Measurements from ENCODE around the gene IRAK2.

Gene IRAK2

DNA sequence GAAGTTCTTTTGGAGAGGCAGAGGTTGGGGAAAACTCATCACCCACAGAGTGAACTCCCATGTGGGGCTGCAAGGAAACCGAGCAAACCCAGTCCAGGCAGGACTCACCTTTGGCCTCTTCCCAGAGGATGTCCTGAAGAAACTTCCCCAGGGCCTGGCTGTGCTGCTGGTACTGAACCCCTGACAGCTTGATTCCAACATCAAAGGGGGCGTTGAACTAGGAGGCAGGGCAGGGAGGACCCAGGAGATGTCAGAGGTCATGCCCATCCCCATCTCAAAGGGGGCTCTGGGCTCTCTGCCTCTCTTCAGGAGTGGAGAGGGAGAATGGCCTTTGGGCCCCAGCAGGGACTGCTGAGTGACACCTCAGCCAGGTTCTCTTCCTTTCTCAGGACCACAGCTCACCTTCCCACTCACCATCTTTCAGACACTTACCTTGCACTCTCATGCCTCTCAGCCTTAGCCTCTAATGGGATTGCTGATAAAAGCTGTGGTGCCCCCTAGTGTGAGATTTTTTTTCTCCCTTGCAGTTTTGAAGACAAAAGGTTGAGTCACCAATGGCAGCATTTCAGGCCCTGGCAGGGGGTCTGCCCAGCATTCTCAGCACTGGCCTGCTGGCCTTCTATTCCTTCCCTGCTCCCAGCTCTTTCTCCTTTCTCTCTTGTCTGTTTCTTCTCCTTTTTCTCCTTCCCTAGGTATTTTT is 122.0 kb downstream of the IRAK2 start:
- DNase-seq, result peak; percentile 78

DNA sequence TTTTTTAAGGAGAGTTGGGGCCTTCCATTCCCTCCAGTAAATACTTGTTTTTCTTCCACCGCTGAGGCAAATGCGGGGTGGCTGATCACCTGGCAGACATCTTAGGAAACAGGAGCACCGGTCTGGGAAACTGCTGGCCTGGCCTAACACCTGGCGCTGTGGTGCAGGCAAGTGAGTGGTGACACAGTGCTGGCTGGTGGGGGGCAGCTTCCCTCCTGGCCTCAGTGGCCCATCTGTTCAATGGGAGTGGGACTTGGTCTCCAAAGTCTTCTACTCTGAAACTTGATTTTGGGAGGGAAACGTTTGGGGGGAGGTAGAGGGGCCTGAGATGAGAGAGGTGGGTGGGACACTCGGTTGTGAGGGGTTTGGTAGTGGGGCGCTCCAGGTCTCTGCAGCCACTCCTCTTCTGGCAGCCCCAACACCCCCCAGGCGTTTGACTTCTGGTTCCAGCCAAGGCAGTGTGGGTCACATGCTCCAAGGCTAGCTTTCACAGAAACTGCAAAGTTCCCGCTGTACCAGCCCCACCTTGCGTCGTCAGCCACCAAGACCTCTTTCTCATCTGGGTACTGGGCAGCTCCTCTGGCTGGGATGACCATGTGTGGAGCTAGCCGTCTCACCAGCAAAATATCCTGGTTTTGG is 123.3 kb downstream of the IRAK2 start:
- DNase-seq, result no peak

DNA sequence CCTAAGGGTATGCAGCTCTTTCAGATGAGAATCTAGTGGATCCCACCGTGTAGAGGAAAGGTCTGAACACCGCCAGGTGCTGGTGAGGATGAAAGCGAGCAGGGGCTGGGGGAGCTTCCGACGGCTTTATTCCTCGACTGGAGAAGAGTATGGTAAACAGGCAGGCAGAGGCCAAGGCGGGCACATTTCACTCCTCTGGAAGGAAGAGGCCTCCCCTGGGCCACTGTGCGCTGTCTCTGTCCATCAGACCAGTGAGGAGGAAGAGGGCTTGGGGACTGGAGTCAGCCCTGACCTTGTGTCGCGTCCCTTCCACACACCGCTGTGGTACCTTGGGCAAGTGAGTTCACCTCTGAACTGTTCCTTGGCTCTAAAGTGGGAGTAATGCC is 123.8 kb downstream of the IRAK2 start:
- no peak for DNase-seq

DNA sequence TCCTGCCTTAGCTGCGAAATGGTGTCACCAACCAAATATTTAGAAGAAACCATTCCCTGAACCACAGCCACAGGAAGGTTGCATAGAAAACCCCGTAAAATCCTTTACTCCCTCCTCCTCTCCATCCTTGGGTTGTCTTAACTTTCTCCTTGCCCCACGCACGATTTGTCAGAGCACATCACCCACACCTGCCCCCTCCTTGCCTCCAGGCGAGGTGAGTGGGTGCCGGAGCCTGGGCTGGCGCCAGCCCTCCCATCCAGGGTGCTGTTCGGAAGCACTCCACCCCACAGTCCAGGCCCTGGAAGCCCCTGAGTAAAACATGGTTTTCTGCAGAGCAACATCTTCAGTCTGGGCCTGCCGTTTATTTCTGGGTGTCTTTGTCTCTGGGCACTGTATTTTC is 124.4 kb downstream of the IRAK2 start:
- DNase-seq, result no peak

DNA sequence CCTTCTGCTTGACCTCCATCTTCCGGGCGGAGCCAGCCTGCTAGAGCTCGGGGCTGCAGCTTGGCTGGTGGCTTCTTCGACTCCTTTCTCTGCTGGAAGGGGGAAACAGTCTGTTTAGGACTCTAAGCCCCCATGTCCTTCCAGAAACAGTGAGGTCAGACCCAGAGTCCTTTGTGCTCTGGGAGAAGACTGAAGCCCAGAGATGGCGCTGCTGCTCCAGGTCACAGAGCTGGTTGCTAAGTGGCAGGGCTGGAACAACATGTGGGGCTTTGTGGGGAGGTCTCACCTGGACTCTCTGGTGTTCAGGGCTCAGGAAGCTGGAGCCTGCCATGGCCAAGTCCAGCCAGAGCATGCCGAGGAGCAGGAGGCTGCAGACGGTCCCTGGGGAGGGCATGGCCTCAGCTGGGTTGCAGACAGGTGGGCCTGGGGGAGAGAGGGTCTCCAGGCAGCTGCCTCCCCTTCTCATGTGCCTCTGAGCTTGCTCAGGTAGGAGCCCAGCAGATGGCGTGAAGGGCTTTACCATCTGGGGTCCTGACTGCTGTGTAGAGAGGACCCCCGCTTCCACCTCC is 125.2 kb downstream of the IRAK2 start:
- no peak for DNase-seq

DNA sequence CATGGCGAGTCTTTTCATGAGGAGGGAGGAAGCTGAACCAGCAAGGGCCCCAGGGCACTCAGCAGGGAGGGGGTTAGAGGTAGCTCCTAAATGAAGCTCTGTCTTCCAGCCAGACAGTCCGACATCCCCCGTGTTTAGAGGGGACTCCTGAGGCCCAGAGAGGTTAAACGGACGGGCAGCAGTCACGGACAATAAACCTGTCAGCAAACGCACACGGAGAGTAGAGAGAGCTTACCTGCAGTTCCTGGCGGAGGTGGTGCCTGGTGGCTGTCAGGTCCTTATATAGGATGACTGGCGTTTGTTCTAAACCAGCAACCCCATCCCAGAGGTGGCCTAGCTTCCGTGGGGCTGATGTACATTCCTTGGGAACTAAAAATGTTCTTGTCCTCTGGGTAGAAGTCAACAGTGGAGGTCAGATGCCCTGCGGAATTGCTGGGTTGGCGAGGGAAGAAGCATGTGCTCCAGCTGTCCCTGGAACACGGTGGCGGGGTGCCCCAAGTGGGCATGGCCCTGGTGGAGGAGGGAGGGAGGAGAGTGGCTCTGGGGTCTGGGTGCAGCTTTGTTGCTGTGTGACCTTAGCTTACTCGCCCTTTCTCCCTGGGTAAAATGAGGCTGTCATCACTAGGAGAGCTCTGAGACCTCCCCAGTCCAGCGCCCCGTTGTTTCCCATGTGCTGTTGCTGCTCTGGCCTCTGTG is 125.9 kb downstream of the IRAK2 start:
- DNase-seq, result no peak

DNA sequence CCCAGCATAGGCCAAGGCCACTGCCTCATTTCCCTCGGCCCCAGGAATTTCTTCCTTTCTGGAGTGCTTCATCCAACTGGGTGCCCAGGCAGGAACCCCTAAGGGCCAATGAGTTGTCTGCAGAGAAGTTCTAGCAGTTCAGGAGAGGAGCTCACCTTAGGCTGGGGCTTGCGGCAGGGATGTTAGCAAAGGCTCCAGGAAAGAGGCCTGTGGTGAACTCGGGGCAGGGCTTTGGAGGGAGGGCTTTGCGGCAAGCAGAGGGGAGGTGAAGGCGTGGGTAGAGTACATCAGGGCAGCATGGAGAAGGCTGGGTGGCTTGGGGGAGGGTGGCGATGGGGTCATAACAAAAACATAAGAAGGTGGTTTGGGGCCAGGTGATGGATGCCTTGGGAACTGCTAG is 126.9 kb downstream of the IRAK2 start:
- DNase-seq, result no peak

DNA sequence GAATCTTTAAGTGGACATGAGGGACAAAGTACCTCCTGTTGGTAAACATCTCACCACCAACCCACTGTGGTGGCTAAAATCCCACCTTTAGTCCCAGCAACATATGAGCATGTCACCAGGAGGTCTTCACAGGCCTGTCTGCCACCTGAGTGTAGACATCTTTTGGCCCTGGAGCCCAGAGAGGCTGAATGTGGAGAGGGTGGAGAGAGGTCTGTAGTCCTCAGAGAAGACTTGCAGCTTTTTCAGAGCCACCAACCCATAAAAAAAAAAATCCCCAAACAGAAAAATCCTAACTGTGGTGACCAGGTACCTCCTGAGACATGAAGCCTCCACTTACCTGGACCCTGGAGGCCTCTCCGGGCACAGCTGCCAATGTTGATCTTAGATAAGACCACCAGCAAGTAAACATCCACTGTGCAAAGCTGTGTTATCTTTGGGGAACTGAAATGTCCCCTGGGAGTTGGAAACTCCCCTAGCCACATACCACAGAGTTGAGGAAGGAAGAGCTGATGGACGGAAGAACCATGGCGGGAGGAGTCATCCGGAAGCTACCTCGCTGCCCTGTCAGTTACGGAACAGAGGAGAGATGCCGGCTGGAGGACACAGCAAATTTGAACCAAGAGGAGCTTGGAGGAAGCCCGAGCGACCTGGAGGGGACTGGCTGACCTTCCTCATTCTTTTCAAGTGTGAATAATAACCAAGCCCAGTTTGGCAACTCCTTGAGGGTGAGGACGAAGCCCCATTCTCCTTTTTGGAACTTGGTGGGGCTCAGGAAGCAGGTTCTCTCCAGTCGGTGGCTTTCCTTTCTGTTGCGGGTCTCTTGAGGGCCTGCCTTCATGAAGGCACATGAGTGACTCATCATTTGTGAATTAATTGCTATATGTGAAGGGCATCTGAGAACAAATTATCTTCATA is 128.0 kb downstream of the IRAK2 start, which contains the start of gene GHRL:
GHRL (minus strand) TSS at position 443 of the 915 bp plus-strand sequence. CDS start 2,767 bp downstream, outside the sequence.
- no peak for DNase-seq

Data from NCI-H146 (cell line).